ENCODE data around the gene LCN1.
A peak's percentile ranks its signal among the peaks of the same experiment; 100 is the strongest.
"Not testable (repeated sequence)": the region's sequence is repeated elsewhere in the genome, so short reads cannot be mapped to it uniquely, and the experiment has no call there.

LCN1 gene

DNA sequence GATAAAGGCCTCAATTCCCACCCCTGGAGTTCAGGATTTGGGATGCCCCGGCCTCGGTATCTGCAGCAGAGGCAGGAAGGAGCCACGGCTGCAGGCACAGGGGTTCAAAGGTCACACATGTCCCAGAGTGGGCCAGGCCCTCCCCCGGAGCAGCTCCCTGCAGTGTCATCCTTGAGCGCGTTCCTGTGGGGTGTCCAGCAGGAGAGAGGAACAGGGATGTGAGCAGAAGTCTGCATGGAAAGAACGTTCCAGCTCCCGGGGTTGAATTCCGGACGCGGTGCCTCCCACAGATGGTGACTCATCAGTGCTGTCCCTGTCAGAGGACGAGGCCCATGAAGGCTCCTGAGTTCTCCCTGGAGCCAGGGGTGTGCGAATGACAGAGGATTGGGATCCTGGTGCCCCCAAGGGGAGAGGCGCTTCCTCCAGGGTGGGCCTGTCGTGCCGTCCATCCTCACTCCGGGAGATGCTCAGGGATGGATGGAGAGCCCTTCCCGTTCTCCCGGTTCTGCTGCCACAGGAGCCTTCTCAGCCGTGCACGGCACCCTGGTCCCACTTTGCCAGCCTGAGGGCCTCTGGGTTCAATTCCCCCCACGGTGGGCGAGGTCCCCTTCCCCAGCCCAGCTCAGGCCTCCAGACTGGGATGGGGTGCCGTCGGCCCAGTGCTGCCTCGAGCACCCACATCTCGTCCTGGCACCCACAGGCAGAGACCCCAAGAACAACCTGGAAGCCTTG is 3.1 kb downstream of the LCN1 start:
- no peak for DNase-seq

DNA sequence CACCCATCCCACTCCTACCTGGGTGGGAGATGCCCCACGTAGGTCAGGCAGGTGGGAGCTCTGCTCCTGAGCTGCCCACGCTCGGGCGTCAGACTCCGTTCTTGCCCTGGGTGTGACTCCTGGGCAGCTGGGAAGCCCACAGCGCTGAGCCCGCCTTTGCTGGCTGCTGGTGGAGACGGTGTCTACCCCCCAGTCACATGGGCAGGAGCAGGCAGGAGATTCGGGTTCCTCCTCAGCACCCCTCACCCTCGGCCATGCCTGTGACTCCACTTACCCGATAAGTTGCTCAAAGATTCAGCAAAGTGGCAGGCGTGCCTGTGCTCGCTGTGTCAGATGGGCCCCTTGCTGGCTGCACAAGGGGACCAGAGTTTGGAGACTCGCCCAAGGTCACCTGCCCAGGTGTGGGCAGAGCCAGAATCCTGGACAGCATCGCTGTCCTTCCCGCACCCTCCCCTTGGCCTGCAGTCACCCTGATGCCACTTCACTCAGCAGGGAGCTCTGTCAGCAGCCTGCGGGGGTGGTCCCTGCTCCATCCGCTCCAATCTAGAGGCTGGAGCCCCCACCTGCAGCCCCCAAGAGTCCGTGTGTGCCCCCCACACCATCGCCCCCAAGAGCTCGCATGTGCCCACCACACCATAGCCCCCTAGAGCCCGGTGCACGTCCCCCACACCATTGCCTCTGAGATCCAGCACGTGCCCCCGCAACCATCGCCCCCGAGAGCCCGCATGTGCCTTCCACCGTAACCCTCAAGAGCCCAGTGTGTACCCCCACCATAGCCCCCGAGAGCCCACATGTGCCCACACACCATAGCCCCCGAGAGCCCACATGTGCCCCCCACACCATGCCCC is 4.2 kb downstream of the LCN1 start:
- no peak for DNase-seq

DNA sequence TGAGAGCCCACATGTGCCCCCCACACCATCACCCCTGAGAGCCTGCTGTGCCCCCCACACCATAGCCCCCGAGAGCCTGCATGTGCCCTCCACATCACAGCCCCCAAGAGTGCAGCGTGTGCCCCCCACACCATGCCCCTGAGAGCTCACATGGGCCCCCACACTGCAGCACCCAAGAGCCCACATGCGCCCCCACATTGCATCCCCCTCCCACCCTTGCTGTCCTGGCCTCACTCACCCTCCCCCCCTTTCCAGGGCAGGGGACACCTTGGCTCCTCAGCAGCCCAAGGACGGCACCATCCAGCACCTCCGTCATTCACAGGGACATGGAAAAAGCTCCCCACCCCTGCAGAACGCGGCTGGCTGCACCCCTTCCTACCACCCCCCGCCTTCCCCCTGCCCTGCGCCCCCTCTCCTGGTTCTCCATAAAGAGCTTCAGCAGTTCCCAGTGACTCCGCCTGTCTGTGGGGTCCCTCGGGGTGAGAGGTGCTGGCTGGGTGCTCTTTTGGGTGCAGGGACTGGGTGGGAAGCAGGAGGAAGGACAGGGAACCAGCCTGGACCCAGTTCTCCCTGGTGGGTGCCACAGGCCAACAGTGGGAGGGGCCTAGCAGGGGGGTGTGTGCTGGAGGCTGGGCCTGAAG is 5.0 kb downstream of the LCN1 start:
- no peak for DNase-seq

DNA sequence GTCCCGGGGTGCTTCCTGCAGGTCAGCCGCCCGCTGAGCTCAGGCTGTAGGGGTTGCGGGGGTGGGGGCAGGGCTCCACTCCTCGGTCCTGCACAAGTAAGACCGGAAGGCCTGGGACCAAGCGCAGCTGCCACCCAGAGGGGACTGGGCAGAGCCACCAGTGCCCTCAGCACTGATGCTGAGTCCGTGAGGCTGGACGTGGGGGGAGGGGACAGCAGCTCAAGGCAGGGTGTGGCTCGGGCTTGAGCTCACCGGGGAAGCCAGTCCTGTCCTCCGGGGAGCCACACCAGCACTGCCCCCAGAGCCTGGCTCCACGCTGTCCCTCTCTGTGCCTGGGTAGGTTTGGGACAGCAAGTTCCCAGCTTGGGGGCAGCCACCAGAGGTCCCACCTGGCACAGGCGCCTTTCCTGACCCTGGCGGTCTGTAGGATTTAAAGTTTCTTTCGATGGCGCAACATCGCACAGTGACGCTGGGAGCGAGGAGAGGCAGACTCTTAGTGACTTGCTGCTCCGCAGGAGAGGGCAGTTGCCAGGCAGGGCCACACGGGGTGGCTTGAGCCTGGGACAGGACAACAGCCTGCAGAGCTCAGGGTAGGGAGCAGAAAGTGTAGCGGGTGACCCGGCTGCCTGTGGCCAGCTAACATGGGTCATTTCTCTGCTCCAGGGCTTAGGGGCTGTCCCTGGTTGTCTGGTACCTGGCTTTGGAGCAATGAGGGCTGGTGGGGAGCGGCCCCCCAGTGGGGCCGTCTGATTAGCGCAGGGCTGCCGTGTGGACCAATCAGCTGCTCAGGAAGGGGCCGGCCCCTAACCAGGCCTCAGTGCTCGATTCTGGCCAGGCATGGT is 5.7 kb downstream of the LCN1 start:
- DNase-seq, result peak; percentile 11

GRCh38 chr9:135528842-135529435 is 7.7 kb downstream of the LCN1 start:
- not testable (repeated sequence) for DNase-seq

DNA sequence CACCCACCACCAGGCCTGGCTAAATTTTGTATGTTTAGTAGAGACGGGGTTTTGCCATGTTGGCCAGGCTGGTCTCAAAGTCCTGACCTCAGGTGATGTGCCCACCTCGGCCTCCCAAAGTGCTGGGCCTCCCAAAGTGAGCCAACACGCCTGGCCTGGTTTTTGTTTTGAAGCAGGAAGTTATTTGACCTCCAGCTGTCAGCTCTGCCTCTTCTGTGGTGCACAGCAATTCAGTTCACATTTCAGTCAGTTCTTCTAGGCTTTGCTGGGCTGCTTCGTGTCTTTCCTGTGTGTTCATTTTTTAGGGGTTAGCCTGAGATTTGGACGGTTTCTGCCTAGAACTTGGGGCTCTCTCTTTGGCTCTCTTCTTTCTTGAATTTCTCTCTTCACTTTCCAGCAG is 8.9 kb downstream of the LCN1 start:
- DNase-seq, result no peak

DNA sequence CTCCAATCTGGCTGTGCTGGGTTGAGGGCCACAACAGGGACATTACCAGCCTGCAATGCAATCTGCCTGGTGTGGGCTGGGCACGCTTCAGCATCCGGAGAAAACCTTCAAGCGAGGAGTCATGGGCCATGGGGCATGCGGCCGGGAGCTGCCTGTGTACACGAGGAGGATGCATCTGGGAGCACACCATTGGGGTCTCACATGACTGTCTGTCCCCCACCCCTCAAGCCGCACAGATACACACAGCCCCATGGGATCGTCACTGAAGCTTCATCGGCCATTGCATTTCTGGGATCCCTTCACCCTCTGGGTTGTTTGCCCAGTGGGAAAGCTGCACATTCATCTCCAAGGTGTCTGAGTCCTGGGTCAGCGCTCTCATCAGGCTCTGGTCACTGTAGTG is 9.9 kb downstream of the LCN1 start:
- DNase-seq, result no peak

GRCh38 chr9:135533113-135533512 is 11.9 kb downstream of the LCN1 start:
- DNase-seq, result no peak

DNA sequence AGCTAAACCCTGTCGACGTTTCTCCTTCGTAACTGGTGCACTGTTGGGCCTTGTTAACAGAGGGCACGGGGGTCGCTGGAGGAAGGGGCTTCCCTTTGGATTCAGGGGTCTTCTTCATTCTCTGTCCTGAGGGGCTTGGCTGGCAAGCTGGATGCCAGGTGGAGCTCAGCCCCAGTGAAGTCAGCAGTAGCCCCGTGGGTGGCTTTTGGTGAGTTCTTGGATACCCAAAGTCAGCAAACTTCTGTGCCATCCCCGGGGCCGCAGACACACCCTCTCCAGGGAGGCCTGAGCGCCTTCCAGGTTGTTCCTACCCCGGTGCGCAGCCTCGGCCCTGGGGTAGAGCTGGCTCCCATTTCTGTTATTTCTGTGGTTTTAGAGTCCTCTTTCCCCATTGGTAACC is 12.4 kb downstream of the LCN1 start:
- DNase-seq, result no peak

- not testable (repeated sequence) for DNase-seq
Measured at GRCh38 chr9:135534192-135534711, 13.0 kb downstream of the LCN1 start.

DNA sequence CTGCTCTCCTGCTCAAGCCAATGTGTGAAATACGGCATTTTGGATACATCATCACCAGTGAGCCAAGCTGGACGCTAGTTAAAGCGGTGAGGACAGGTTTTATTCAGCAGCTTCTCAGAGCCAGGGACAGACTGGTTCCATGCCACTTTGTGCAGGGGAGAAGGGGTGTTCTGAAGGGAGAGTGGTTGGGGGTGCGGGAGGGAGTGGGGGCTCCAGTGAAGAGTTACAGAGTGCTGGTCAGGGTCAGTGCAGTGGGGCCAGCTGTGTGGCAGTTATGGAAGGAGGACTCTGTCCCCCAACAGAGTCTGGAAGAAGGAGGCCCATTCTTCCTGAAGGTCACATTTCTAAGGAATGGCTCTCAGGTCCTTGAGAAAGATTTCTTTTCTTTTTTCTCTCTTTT is 13.6 kb downstream of the LCN1 start:
- not testable (repeated sequence) for DNase-seq

DNA sequence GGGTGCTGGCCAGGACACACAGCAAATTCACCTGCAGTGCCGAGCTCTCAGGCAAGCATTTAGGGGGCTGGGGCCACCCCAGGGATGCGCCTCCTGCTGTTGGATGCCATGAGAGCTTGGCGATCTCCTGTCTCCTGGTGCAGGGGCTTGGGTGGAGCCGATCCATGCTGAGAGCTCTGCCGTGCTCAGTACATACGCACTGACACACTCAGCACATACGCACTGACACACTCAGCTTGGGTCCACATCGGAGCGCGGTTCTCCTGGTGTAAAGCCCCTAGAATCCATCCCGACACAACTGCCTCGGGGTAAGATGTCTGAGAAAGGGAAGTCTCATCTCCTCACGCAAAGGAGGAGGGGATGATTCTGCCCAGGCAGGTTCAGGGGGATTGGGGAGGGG is 14.4 kb downstream of the LCN1 start:
- DNase-seq, result not testable (repeated sequence)

DNA sequence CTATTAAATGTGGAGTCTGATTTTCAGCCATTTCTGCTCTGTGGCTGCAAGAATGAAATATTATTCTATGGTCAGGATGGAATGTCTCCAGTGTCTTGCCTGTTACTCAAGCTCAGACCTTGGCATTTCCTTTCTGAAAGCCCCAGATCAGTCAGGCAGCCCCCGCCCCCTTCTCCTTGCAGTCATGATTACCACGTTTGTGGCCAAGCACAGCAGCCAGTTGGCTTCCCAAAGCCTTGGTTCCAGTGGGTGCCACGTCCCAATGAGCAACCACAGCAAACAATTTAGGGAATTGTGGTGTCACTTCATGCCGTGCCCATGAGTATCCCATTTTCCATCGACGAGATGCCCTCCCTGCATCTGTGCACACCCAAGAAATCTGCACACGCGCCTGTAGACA is 15.0 kb downstream of the LCN1 start:
- DNase-seq, result no peak

DNA sequence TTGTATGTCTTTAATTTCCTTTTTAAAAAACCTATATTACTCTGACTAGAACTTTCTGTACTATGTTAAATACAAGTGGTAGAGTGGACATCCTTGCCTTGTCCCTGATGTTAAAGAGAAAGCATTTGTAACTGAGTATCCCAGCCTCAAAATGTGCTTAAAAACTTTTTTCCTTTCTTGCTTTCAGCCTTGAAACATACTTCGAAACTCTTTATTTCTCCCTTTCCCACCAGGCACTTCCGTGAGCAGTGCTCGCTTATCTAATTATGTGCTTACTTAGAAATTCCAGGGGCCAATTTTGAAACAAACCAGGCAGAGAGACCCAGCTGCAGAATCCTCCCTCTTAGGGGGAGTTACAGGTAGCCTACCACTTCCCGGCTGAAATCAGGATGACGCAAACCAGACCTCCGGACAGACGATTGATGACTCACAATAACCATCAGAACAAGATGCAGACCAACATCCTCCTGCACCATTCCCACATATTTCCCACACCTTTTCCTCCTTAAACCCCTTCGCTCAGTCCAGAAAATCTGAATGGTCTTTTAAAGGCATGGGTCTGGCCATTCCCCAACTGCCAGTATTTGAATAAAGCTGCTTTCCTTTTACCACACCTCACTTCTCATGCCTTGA is 22.1 kb downstream of the LCN1 start:
- DNase-seq, result not testable (repeated sequence)

DNA sequence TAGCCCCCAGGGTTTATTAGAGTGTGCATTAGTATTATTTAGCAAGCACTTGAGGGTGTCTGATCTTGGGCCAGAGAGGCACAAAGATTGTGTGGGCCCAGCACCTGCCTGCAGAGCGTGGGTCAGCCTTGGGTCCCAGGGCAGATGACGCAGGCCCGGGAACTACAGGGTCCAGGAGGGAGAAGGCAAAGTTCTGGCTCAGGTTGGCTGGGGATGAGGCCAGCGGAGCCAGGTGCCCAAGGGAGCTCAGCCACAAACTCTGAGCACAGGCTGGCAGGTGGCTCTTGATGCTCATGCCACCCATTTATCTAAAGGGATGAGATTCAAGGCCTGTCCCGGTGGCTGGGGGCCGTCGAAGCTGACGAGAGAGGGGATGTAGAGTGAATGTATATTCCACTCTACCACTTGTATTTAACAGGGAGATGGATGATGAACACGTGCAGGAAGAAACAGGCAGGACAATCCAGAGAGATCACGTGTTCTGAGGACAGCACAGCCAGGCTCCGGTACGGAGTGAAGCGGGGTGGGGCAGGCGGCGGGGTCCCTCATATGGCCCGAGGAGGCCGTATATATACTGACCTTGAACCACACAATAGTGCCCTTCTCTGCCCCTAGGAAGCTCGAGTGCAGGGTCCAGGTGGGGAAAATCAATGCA is 23.9 kb downstream of the LCN1 start:
- DNase-seq, result no peak

DNA sequence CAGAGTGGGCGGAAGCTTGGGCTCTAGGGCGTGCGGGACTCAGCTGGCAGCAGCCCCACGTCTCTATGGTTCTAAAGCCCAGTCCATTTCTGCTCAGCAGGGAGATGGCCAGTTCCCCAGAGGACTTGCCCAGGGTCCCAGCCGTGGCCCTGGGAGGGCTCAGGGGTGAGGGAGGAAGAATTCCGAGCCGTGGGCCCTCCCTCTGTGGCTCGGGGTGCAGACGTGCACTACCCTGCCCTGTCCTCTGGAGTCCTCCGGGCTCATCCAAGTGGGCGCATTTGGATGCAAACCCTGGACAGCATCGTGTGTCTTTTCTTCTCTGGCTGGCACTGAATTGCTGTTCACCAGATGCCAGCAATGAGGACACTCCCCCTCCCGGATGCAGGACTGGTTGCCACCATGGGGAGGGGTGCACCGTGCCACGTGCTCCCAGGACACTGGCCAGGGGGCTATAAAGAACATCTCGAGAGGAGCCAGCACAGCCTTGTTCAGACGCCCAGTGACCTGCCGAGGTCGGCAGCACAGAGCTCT is 24.5 kb downstream of the LCN1 start, which contains the start of gene OBP2A:
OBP2A (plus strand) TSS at position 481 of the 531 bp plus-strand sequence. CDS start 55 bp downstream, outside the sequence.
- DNase-seq, result not testable (repeated sequence)

- DNase-seq, result not testable (repeated sequence)
Measured at GRCh38 chr9:135546792-135547617, 25.8 kb downstream of the LCN1 start.

- no peak for DNase-seq
Measured at GRCh38 chr9:135547756-135548736, 26.8 kb downstream of the LCN1 start.

Data from NCI-H82 (cell line).